Stromal cell of bone marrow (primary cell): ENCODE measurements around the gene ZNF512.
"Not testable (repeated sequence)": the region's sequence is repeated elsewhere in the genome, so short reads cannot be mapped to it uniquely, and the experiment has no call there.

Experiments
- DNase-seq: peaks from one replicate; pipeline ENCODE4 v3.0.0-alpha.2; 2012; ENCODE audit warnings: low read depth

Gene ZNF512

GRCh38 chr2:27582695-27583389, at the start of gene ZNF512:
ZNF512 (plus strand) TSS chr2:27583042; CDS start chr2:27583113, 71 bp downstream.
- DNase-seq = peak; percentile 66

GRCh38 chr2:27537287-27537686, 45.6 kb upstream of the ZNF512 start:
- no peak for DNase-seq

- not testable (repeated sequence) for DNase-seq
Measured at GRCh38 chr2:27538839-27539450, 43.9 kb upstream of the ZNF512 start.

- DNase-seq = not testable (repeated sequence)
Measured at GRCh38 chr2:27539649-27540048, 43.2 kb upstream of the ZNF512 start.

- no peak for DNase-seq
Measured at GRCh38 chr2:27544143-27544821, 38.6 kb upstream of the ZNF512 start.

- no peak for DNase-seq
Measured at GRCh38 chr2:27545348-27546141, 37.3 kb upstream of the ZNF512 start.

GRCh38 chr2:27549303-27549702, 33.5 kb upstream of the ZNF512 start:
- DNase-seq = no peak

GRCh38 chr2:27551514-27551913, 31.3 kb upstream of the ZNF512 start:
- no peak for DNase-seq

GRCh38 chr2:27552941-27553340, 29.9 kb upstream of the ZNF512 start:
- DNase-seq = no peak

GRCh38 chr2:27554451-27554850, 28.4 kb upstream of the ZNF512 start:
- DNase-seq = not testable (repeated sequence)

- DNase-seq = no peak
Measured at GRCh38 chr2:27559228-27559627, 23.6 kb upstream of the ZNF512 start.

- no peak for DNase-seq
Measured at GRCh38 chr2:27561060-27561459, 21.8 kb upstream of the ZNF512 start.

GRCh38 chr2:27566628-27567027, 16.2 kb upstream of the ZNF512 start:
- DNase-seq = peak; percentile 50

GRCh38 chr2:27569398-27569797, 13.4 kb upstream of the ZNF512 start:
- DNase-seq = peak; percentile 16

GRCh38 chr2:27571197-27571596, 11.6 kb upstream of the ZNF512 start:
- no peak for DNase-seq

- no peak for DNase-seq
Measured at GRCh38 chr2:27571681-27572080, 11.2 kb upstream of the ZNF512 start.

GRCh38 chr2:27572439-27572838, 10.4 kb upstream of the ZNF512 start:
- no peak for DNase-seq

GRCh38 chr2:27572998-27573429, 9.8 kb upstream of the ZNF512 start:
- DNase-seq = no peak

- no peak for DNase-seq
Measured at GRCh38 chr2:27573452-27573851, 9.4 kb upstream of the ZNF512 start.

- DNase-seq = no peak
Measured at GRCh38 chr2:27581417-27582128, 1.3 kb upstream of the ZNF512 start.

- no peak for DNase-seq
Measured at GRCh38 chr2:27582129-27582694, 630 bp upstream of the ZNF512 start.
